ENCODE measurements around the gene PAN3. TPM values are rescaled to one million over a fixed set of nuclear protein-coding genes. Genes with fewer than 3 reads are reported as not detected.

PAN3 gene
- total RNA-seq, 1 donor from 2014 or later = 61.3 TPM

GRCh38 chr13:28219408-28220099, 81.2 kb downstream of the PAN3 start:
- H3K27ac Mint-ChIP-seq = no peak overlapping the region
- peaks cover 3% of the 10 kb centered on the region for H3K36me3 Mint-ChIP-seq
- no peaks in the 10 kb centered on the region for H3K9me3 Mint-ChIP-seq
- no peak overlapping the region for H3K4me3 Mint-ChIP-seq
- H3K4me1 Mint-ChIP-seq = peaks cover 13% of the 10 kb centered on the region
- DNase-seq (ENCODE audit: low spot score in 2 of 2, unreplicated experiment in 2 of 2) = no peak
- H3K27me3 Mint-ChIP-seq (ENCODE audit: low read depth) = no peaks in the 10 kb centered on the region
- TF ChIP-seq CTCF (IDR thresholded peaks at IDR 0.05; ENCODE audit: unreplicated experiment) = no peak

- no peak for TF ChIP-seq CTCF (IDR thresholded peaks at IDR 0.05; ENCODE audit: unreplicated experiment)
- DNase-seq (ENCODE audit: low spot score in 2 of 2, unreplicated experiment in 2 of 2) = no peak
- H3K36me3 Mint-ChIP-seq = no peaks in the 10 kb centered on the region
Measured at GRCh38 chr13:28220166-28220565, 81.8 kb downstream of the PAN3 start.

GRCh38 chr13:28229522-28230411, 91.4 kb downstream of the PAN3 start:
- Mint-ChIP-seq H3K27me3 (ENCODE audit: low read depth) (no peaks in the 10 kb centered on the region), H3K36me3 (peaks cover 6% of the 10 kb centered on the region), H3K9me3 (no peaks in the 10 kb centered on the region), H3K4me1 (peaks cover 10% of the 10 kb centered on the region), H3K27ac (peak overlapping the region; percentile 70), H3K4me3 (no peak overlapping the region)
- TF ChIP-seq CTCF (IDR thresholded peaks at IDR 0.05; ENCODE audit: unreplicated experiment) = no peak
- DNase-seq (ENCODE audit: low spot score in 2 of 2, unreplicated experiment in 2 of 2) = no peak

More at GRCh38 chr13:28220166-28220565, 81.8 kb downstream of the PAN3 start:
- H3K27me3 Mint-ChIP-seq (ENCODE audit: low read depth) = no peaks in the 10 kb centered on the region
- no peak overlapping the region for H3K27ac Mint-ChIP-seq
- H3K4me1 Mint-ChIP-seq = peaks cover 13% of the 10 kb centered on the region
- no peaks in the 10 kb centered on the region for H3K9me3 Mint-ChIP-seq
- H3K4me3 Mint-ChIP-seq = no peak overlapping the region

- H3K4me1 Mint-ChIP-seq = peaks cover 19% of the 10 kb centered on the region
- no peaks in the 10 kb centered on the region for H3K9me3 Mint-ChIP-seq
- no peak overlapping the region for H3K4me3 Mint-ChIP-seq
- H3K27me3 Mint-ChIP-seq (ENCODE audit: low read depth) = no peaks in the 10 kb centered on the region
- no peak overlapping the region for H3K27ac Mint-ChIP-seq
- peaks cover 6% of the 10 kb centered on the region for H3K36me3 Mint-ChIP-seq
- no peak for TF ChIP-seq CTCF (IDR thresholded peaks at IDR 0.05; ENCODE audit: unreplicated experiment)
- DNase-seq (ENCODE audit: low spot score in 2 of 2, unreplicated experiment in 2 of 2) = no peak
Measured at GRCh38 chr13:28231642-28232041, 93.3 kb downstream of the PAN3 start.

GRCh38 chr13:28237944-28238343, 99.6 kb downstream of the PAN3 start:
- peaks cover 16% of the 10 kb centered on the region for H3K36me3 Mint-ChIP-seq
- no peaks in the 10 kb centered on the region for H3K9me3 Mint-ChIP-seq
- peaks cover 19% of the 10 kb centered on the region for H3K4me1 Mint-ChIP-seq
- H3K27ac Mint-ChIP-seq = no peak overlapping the region
- no peak for DNase-seq (ENCODE audit: low spot score in 2 of 2, unreplicated experiment in 2 of 2)
- H3K4me3 Mint-ChIP-seq = no peak overlapping the region
- no peak for TF ChIP-seq CTCF (IDR thresholded peaks at IDR 0.05; ENCODE audit: unreplicated experiment)
- H3K27me3 Mint-ChIP-seq (ENCODE audit: low read depth) = no peaks in the 10 kb centered on the region
